Measurements from ENCODE around the gene PARD3B.

PARD3B gene

DNA sequence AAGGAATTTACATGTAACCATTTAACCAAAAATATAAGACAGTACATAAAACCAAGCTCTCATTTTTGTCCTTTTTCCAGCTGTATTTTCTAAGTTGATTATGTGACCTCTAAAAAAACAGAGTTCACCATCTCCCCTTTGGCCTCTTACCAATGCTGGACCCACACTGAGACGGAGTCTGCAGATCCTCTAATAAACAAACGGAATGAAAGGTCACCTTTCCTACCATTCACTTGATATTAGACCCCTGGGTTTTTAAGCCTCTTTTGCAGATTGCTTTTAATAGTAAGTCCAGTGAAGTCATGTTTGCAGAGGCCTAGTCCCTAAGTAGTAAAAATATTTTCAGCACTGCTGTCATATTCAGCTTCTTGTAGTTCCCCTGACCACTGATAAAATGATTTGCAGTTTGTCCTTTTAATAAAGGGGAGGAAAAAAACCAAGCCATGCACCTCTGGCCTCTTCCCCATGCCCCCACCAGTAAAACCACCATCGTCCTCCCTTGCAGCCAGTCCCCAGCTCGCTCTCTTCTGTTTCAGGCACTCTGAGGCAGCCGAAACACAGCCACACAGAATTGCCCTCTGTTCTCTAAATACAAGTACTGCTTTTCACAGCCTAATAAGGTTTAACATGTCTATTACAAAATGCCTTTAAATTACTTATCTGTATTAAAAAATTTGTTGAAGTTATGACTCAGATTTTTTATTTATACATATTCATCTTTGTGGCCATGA, 427.5 kb downstream of the PARD3B start:
- DNase-seq, result no peak

- DNase-seq, result no peak
Observed at GRCh38 chr2:204973616-204974015, 428.3 kb downstream of the PARD3B start.

- DNase-seq, result no peak
Observed at GRCh38 chr2:204974487-204974886, 429.2 kb downstream of the PARD3B start.

DNA sequence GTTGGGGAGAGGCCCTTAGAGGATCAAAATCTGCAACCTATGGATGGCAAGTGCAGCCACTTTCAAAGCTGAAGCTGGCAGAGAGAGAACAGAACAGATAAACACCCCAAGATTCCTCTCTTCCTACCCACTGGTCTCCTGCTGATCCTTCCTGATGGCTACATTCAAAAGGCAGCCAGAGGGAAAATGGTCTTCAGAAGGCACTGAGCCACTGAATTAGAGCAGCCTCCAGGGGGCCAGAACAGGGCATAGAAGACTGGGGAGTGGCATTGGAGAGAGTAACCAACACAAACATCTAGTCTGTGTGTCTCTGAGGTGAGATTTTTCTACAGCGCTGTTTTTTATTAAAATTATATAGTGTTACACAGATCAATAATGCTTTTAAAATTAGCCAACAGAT, 432.6 kb downstream of the PARD3B start:
- no peak for DNase-seq

DNA sequence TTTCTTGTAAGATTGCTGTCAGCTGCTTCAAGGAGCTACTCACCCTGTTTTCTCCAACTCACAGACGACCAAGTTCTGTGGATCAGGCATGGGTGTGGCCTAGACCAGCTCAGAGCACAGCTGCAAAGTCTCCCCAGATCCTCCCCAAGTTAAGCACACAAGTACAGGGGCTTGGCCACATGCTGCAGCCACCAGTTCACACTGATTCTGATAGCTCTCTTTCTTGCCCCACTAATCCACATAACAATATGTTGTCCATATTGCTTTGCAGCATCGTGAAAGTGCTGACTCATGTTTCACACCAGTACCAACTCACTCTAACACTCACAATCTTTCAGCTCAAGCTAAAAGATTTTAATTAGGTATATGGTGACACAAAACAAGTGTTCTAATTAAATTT, 437.0 kb downstream of the PARD3B start:
- no peak for DNase-seq

- no peak for DNase-seq
Observed at GRCh38 chr2:204984518-204984917, 439.2 kb downstream of the PARD3B start.

- no peak for DNase-seq
Observed at GRCh38 chr2:204986641-204987040, 441.4 kb downstream of the PARD3B start.

- no peak for DNase-seq
Observed at GRCh38 chr2:204988836-204989235, 443.6 kb downstream of the PARD3B start.

DNA sequence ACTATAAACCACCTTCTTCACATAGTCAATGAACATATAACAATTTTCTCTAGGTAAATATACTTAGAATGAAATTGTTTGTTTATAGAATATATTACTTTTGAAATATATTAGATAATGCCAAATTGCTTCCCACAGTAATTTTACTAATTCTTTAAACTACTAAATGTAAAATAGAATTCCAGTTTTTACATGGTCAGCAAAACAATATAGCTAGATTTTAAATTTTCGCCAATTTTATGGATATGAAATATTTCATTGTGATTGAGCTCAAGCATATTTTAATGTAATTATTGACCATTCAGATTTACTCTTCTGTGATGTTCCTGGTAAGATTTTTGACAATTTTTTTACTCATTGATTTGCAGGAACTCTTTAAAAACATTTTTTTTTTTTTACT, 444.6 kb downstream of the PARD3B start:
- no peak for DNase-seq

DNA sequence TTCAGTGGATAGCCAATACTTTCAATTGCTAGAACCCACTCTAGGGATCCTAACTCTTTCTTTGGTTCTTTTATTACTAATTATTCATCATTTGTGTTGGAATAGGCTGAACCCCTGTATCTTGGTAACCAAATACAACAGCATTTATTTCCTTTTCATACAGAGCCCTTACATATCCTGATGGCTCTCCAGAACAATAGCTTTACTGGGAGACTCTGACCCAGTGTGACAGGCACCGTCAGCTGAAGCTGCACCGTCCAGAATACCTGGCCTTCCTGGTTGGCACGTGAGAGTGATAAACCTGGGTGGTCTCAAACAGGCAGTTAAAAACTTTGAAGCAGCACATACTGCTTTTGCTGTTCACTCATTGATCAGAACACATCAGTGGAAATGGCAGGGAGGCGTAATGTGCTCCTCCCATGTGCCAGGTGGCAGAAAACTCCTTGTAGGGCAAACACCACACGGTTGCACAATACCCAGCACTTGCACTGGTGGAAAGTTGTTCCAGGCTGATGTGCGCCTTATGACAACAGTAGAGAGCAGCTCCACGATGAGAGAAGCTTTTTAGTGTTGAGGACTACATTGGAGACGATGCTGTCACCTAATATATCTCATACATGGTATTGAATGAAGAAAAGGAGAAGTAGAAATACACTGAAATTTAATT, 456.2 kb downstream of the PARD3B start:
- DNase-seq, result no peak

DNA sequence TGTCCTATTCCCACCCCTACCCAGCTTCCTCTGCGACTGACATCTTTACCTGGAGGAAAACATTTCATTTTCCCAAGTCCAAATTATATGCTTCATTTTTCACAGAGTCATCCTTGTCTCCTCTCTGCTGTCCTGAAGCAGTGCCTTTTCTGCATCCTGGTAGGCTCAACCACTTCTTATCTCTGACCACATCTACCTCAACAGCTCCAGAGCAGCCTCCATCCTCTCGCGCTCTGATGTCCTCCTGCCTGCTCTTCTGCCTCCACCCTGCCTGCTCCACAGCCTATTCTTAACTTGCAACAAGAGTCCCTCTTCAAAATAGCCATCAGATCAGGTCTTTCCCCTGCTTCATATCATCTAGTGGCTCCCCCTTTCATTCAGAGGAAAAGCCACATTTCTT, 457.1 kb downstream of the PARD3B start:
- DNase-seq, result no peak

GRCh38 chr2:205003288-205003687, 458.0 kb downstream of the PARD3B start:
- DNase-seq, result no peak

DNA sequence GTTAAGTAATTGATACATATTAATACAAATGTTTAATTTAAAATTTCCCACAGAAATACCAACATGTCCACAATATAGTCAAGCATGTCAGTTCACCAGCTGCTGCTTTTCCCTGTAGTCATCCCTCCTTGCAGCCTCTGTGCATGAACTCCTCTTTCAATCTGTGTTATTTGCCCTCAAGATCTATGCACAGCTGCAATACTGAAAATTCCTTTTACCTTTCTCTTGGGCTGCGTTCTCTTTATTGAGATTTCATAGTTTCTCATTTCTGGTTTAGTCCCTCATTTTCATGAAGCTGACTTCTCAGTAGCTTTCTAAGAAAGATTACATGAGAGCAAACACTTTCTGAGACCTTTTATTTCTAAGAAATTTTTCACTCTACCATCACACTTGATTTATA, 464.9 kb downstream of the PARD3B start:
- no peak for DNase-seq

- DNase-seq, result no peak
Observed at GRCh38 chr2:205011031-205011430, 465.8 kb downstream of the PARD3B start.

GRCh38 chr2:205012961-205013360, 467.7 kb downstream of the PARD3B start:
- no peak for DNase-seq

- no peak for DNase-seq
Observed at GRCh38 chr2:205013586-205013985, 468.3 kb downstream of the PARD3B start.

DNA sequence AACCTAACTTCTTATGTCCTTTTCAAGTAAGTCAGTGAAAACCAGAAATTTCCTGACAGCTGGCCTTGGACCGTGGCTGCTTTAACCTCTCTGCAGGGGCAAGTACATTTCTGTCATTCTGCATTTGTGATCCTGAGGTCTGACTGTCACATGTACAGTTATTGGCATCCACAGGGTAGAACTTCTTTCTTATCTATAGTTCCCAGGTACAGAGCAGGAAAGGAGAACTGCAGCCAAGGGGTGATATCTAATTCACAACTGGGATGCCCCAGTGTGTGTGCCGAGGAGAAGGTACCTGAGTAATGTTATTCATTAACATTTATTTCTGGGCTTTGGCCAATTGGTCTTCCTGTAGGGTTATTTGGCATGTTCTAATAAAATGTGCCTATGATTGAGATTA, 468.9 kb downstream of the PARD3B start:
- DNase-seq, result no peak

DNA sequence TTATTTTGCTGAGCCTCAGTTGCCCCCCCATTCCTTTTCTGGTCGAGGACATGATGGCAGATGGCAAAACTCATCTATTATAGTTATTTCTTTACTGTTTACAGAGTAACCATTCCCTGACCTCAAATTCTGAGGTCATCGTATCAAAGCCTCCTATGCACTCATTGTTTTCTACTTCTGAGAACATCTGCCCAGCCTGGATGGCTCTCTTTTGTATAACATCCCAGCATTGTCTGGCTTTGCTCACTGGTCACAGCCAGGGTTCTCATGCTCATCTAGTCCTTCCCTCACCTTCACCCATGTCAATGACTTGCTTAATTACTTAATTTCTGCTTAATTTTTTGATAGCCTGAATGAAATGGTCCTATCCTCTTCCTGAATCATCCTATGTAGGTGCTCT, 472.1 kb downstream of the PARD3B start:
- no peak for DNase-seq

DNA sequence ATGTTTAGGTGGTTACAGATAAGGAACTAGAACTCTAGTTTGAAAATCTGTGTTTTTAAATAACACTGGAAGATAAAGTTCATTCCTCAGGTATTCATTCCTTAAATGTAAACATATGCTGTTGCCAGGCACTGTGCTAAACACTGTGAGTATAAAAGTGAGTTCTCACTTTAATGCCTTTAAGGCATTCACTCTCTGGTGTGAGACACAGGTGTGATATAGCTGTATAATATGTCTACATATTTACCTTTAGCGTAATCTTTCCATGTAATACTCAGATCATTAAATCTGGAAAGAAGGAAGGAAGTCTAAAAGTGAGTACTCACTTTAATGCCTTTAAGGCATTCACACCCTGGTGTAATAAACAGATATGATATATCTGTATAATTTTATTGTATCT, 472.6 kb downstream of the PARD3B start:
- DNase-seq, result no peak

- no peak for DNase-seq
Observed at GRCh38 chr2:205020673-205021072, 475.4 kb downstream of the PARD3B start.

DNA sequence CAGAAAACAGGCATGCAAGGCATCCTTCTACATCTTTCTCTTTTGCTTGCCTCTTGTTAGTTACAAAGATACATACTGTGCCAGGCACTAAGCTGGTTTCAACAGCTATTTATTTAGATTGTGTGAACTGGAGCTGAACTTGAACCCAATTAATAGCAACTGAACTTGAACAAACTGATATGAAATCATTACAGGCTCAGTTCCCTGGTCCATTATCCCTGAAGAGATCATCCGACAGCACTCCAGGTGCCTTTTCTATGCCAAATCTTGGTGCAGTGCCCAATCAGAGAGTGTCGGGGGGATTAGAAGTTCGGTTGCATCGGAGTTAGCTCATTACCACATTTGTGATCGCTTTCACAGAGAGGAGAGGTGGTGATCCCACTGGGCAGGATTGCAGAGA, 477.6 kb downstream of the PARD3B start:
- DNase-seq, result no peak

DNA sequence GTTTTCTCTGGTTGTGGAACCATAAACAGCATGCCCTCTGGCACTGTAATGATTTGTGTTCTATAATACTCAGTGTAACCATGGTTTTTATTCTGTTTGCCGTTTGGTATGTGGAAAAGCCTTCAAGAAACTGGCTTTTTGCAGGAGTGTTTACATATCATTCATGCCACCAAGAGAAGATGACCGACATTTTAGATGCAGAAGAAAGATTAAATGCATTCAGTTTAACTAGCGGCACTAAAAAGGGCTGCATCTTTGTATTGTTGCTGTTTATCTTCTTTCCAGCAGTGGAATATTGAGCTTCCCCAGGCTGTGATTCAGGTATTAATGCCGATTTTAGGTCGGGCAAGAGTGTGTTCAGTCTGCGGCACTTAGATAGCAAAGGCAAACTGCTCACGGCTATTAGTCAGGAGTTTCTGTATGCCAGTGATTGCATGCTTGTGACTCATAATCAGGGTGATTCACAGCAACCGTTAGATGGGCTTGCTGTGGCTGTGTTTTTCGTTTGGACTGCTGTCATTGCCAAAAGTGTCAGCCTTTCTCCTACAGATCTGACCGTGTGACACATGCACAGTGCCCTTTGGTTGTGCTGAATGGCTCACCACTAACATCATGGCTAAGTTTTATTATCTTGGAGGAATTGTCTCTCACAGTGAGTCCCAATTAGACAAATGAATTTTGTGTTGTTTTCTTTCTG, 479.7 kb downstream of the PARD3B start:
- no peak for DNase-seq

DNA sequence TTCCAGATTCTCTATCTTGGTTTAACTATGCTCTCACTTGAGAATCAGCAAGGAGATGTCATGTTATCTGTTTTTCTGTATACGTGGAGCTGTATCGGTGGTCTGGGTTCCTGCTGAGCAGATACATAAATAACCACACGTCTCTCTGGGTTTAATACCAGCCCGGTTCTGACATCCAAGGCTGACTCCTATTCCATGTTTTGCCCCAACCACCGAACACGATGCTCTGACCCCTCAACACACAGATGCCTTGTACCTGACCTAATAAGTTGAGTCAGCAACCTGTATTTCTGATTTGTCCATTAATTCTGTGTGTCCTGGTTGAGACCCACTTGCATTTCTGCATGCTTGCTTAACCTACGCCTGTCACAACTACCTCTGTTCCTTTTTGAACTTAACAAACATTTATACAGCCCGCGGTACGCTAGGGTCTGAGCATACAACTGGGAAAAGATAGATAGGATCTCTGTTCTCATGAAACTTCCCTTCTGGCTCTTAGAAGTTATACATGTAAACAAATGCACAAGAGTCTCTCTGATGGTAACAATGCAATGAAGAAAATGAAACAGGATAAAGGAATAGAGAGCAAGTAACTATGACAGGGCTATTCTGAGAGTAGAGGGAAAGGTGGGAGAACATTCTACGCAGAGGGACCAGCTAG, 480.4 kb downstream of the PARD3B start:
- no peak for DNase-seq

DNA sequence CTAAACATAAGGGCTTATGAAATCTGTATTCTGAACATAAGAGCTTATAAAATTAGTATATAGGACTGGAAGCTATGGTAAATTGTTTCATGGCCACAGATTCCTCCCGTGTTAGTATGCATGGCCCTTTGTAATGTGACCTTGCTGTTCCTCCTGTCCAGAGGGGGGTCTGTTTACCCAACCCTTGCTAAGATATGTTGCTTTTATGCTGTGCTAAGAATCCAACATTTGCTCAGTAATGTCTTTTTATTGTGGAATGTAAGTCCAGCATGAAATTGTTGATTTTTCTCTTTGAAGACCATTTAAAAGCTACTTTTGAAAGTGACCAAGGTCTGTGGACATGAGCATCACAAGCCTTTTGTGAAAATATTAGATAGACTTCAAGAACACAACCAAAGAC, 485.4 kb downstream of the PARD3B start:
- no peak for DNase-seq
